22Rv1 (cell line): Measurements from ENCODE around the gene OPN1LW.
"Not testable (repeated sequence)": the region's sequence is repeated elsewhere in the genome, so short reads cannot be mapped to it uniquely, and the experiment has no call there.

ENCODE experiments used
- ZFX ChIP-seq: fragments of 450-650 bp; IDR thresholded peaks from 2 replicates; pipeline ENCODE4 v1.6.1; 2017; ENCODE audit warnings: antibody characterized with exemption, borderline replicate concordance
- TF ChIP-seq, protein P1 (sequence below): fragments of 450-650 bp; IDR thresholded peaks from 2 replicates; pipeline ENCODE4 v1.5.1; 2017; ENCODE audit warnings: mild to moderate bottlenecking

- TF ChIP-seq, protein P1, sequence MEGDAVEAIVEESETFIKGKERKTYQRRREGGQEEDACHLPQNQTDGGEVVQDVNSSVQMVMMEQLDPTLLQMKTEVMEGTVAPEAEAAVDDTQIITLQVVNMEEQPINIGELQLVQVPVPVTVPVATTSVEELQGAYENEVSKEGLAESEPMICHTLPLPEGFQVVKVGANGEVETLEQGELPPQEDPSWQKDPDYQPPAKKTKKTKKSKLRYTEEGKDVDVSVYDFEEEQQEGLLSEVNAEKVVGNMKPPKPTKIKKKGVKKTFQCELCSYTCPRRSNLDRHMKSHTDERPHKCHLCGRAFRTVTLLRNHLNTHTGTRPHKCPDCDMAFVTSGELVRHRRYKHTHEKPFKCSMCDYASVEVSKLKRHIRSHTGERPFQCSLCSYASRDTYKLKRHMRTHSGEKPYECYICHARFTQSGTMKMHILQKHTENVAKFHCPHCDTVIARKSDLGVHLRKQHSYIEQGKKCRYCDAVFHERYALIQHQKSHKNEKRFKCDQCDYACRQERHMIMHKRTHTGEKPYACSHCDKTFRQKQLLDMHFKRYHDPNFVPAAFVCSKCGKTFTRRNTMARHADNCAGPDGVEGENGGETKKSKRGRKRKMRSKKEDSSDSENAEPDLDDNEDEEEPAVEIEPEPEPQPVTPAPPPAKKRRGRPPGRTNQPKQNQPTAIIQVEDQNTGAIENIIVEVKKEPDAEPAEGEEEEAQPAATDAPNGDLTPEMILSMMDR = not testable (repeated sequence)
- TF ChIP-seq ZFX = not testable (repeated sequence)
These were observed 24.3 kb downstream of the OPN1LW start for GRCh38 chrX:154168384-154168783.
